ENCODE data around the gene GNPTAB. TPM values are rescaled to one million over a fixed set of nuclear protein-coding genes. Genes with fewer than 3 reads are reported as not detected.

The GNPTAB gene
- total and polyA plus RNA-seq, 2 of the 8 experiments (the other 6 are each of a cell fraction or from before 2014, with no cell fraction given), result 21.5 to 51.3 TPM

GRCh38 chr12:101779200-101779599 is 51.6 kb downstream of the GNPTAB start (continued):
- TF ChIP-seq SAP30 (IDR thresholded peaks at IDR 0.05; ENCODE audit: insufficient read depth, insufficient replicate concordance, low read length) (no peak), SRF (IDR thresholded peaks at IDR 0.05; ENCODE audit: low read depth, low read length) (no peak)
